RKO (cell line): ENCODE measurements around the gene P2RX2.

Source experiments
- DNase-seq: peaks from one replicate; pipeline ENCODE4 v3.0.0-alpha.2; 2016; ENCODE audit warnings: low spot score

Gene P2RX2

GRCh38 chr12:132618683-132619043 lies at the start of gene P2RX2:
Gene P2RX2 (plus strand): TSS chr12:132618776. CDS start chr12:132618817, 41 bp downstream.
- no peak for DNase-seq

DNA sequence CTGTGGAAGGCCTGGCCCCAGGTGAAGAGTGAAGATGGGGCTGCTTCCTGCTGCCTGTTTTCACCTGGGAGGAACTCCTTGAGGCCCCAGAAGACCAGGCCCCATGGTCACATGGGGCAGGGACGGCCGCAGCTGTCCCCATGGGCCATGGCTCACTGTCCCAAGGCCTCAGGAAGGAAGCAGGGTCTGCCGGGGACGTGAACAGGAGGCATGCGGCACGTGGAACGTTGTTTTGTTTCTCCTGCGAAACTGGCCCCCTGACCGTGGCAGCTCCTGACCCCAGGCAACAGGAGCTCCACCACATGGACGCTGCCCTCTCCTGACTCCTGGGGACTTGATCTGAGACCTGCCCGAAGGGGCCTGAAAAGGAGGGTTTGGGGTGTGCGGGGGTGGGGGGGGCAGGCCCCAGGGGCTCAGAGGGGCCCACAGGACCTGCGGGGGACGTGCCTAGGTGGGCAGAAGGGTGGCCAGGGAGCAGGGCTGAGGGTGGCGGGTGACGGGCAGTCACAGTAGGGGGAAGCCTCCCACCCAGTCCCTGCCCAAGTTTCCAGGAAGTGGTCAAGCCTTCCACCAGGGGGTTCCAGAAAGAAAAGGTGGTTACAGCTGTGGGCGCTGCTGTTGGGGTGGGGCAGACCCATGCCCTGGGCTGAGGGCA lies 49.6 kb upstream of the P2RX2 start:
- DNase-seq = no peak

DNA sequence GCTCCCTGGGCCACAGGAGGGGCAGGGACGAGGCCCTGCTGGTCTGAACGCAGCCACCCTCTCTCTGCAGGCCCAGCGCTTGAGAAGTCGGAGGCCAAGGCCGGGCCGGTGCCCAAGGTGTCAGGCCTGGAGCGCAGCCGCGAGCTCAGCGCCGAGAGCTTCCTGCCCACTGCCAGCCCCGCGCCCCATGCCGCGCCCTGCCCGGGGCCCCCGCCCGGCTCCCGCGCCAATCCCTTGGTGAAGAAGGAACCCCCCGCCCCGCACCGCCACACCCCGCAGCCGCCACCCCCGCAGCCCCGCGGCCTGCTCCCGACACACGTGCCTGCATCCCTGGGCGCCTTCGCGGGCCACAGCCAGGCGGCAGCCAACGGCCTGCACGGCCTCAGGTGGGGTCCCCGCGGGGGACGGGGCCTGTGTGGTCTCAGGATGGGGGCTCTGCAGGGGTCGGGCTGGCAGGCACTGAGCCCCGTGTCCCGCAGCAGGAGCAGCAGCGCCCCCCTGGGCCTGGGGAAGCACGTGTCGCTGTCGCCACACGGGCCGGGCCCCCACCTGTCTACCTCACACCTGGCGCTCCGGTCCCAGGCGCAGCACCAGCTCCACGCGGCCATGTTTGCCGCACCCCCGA lies 48.6 kb upstream of the P2RX2 start:
- DNase-seq = no peak

DNA sequence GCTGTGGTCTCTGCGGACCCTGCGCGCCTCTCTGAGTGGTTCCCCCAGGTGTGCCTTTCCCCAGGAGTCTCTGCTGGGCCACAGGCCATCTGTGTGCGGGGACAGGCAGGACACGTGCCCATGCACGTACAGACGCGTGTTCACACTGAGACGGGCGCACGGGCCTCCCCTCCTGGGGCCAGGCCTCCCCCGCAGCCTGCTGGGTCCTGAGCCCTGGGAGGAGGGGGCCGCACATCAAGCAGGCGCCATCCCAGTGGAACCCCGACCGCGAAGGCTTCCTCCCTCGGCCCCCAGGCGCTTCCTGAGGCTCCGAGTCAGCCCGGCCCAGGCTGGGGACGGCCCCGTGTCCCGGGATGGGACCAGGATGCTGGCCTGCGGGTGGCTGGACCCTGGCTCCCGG lies 47.9 kb upstream of the P2RX2 start:
- no peak for DNase-seq

- DNase-seq = no peak
These were observed 47.5 kb upstream of the P2RX2 start for GRCh38 chr12:132571051-132571450.

GRCh38 chr12:132571598-132571997 lies 47.0 kb upstream of the P2RX2 start:
- DNase-seq = no peak

DNA sequence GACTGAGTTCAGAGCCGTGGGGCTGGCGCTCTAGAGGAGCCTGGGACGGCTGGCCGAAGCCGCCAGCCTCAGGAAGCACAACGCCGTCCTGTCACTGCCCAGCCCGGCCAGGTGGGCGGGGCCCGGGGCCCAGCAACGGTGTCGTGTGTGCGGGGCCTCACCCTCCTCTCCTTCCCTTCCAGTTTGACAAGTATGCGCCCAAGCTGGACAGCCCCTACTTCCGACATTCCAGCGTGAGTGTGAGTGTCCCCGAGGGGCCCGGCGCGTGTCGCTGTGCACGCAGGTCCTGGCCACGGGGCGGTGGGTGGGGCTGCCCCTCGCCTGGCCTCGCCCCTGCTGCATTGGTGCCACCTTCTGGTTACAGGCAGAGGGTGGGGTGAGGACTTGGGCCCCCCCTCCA lies 46.5 kb upstream of the P2RX2 start:
- no peak for DNase-seq

DNA sequence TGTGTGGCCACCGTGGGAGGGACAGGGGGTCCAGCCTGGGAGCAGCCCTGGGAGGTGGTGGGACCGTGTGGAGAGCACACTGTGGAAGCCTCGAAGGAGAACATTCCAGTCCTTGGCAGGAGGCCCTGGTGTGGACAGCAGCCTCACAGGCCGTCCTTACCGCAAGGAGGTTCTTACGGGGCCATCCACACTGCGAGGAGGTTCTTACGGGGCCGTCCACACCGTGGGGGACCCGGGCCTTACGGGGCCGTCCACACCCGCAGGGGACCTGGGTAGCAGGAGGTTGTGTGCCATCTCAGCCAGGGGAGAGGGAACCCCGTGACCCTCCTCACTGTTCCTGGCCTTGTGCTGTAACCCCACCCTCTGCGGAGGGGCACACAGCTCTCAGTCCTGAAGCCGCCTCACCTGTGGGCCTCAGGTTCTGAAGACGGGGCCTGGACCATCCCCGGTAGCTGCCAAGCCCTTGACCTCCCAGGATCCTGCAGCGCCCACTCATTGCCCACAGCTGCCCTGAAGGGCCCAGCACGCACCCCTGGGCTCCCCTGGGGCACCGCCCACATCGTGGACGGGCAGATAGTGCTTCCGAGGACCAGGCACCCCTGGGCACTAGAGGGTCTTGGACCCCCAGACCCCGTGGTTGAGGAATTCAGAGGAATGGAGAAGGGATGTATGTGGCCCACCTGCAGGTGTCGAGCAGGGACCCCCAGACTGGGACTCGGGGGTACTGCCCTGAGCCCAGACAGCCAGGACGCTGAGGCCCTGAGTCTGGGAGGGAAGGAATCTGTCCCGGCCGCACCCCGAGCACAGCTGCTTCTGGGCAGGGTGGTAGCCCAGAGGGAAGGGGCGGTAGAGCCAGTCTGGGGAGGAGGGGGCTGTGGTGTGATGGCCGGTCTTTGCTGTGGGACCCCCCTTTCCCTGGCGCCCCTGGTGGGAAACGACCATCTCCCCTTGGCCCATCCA lies 45.5 kb upstream of the P2RX2 start:
- no peak for DNase-seq

DNA sequence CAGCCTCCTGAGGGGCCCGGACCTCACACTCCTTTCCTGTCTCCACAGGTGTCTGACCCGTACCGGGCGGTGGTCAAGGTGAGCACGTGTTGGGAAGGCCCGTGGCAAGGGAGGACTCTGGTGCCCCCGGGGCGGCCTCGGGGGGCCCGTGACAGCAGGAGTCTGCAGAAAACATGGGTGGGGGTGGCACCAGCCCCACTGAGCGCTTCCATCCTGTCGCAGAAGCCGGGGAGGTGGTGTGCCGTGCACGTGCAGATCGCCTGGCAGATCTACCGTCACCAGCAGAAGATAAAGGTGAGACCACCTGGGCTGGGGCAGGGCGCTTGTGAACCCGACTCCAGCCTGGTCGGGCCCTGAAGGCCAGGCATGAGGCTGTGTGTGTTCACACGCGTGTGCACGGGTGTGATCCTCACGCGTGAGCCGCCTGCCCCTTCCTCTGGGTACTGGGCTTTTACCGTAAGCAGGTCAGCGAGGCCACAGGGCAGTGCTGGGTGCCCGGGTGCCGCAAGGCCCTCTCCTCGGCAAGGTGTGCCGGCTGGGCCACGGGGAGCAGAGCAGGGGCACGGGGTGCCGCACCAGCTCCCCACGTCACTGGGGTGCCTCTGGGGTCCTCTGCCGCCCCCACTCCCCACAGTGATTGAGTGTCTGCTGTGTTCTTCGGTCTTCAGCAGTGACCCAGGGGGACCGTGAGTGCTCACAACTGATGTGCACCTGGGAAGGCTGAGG lies 44.1 kb upstream of the P2RX2 start:
- DNase-seq = no peak

GRCh38 chr12:132575661-132576060 lies 42.9 kb upstream of the P2RX2 start:
- DNase-seq = no peak

GRCh38 chr12:132576701-132577100 lies 41.9 kb upstream of the P2RX2 start:
- DNase-seq = no peak

DNA sequence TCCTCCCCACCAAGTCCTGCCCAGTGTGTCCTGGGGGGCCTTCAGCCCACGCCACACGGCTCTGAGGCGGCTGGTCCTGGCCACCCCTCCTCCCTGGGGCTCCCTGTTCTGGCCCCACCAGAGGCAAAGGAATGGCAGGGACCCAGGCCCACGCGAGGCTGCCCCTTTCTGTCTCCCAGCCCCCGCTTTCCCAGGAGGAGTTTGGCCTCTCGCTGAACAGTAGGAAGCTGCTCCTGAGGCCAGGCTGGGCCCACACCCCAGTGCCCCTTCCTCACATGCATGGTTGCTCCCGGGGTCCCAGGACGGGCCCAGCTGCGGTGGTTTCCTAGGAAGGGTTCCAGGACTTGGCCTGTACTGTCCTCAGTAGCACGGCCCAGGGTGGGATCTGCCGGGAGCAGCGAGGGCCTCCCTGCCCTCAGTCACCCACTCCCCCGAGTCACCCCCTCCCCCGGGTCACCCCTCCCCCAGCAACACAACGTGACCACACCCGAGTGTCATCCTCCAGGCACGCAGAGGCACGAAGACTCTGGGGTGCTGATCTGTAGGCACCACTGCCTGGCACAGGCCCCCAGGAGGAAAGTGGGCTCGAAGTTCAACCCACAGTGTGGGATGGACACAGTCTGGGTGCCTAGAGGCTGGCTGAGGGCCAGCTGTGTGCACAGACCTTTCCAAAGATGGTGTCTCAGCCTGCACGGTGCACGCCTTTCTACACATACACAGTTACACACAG lies 41.2 kb upstream of the P2RX2 start:
- no peak for DNase-seq

- DNase-seq = no peak
These were observed 40.5 kb upstream of the P2RX2 start for GRCh38 chr12:132578118-132578517.

- DNase-seq = no peak
These were observed 39.8 kb upstream of the P2RX2 start for GRCh38 chr12:132578826-132579225.

DNA sequence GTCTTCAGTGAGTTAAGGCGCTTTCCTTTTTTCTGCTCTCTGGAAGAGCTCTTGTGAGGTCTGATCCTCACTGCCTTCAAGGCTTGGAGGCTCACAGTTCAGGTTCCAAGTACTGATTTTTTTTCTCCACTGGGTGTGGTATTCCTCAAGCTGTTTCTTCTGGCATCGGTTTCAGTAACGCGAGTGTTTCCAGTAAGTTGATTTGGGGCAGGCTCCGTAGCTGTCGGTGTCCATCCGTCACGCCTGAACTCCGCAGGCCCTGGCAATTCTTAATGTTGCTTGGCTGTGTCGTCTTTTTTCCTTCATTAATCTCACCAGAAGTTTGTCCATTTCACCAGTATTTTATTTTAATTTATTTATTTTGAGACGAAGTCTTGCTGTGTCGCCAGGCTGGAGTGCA lies 38.8 kb upstream of the P2RX2 start:
- no peak for DNase-seq

DNA sequence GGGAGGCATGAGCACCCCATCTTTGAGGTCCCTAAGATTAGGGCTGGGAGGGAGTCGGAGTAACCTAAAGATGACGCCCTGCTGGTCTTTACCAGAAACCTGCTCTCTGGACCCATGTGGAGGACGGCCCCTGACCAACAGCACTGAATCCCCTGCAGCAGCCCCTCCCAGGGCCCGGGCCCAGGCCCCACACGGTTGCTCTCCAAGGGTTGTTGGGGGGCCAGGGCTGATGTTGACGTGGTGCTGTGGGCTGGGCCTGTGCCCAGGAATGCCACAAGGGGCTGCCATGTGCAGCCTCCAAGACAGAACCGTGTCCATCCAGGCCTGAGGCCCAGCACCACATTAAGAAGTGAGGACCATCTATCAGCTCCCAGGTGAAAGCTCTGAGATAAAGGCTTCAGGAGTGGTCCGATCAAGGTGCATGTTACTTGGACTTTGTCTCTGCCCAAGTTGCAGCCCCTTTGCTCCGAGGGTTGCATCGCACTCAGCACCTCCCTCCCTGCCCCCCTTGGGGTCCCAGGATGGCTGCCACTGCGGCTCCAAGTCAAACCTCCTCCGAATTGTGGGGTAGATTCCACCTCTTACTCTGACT lies 37.8 kb upstream of the P2RX2 start:
- DNase-seq = no peak

DNA sequence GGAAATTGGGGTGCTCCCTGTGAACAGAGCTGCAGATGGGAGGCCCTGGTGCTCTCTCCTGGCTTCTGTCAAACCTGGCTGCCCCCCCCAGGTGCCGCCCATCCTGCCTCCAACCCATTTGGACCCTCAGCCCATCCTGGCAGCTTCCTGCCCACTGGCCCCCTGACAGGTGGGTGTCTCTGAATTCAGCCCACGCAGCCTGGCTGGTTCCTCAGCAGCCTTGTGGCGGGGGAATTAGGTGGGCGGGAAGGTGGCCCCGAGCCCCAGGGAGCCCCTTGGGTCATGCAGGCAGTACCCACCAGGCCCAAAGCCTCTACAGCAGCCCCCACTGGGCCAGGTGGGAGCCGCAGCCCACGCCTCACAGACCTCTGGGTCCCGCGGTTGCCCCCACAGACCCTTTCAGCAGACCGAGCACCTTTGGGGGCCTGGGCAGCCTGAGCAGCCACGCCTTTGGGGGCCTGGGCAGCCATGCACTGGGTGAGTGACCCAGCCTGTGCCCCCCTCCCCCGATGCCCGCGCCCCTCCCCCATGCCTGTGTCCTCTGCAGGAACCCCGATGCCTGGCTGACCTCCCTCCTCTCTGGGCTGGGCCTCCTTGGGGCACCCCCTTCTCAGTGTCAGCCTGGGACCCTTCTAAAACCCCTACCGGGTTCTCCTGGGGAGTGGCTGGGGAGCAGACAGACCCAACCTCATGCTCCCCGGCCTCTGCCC lies 37.1 kb upstream of the P2RX2 start:
- no peak for DNase-seq

- no peak for DNase-seq
These were observed 36.5 kb upstream of the P2RX2 start for GRCh38 chr12:132582058-132582420.

GRCh38 chr12:132582582-132583410 lies 35.8 kb upstream of the P2RX2 start:
- DNase-seq = no peak

- DNase-seq = no peak
These were observed 35.2 kb upstream of the P2RX2 start for GRCh38 chr12:132583411-132583710.
